Measurements from ENCODE around the gene CEP170.
"Not testable (repeated sequence)": the region's sequence is repeated elsewhere in the genome, so short reads cannot be mapped to it uniquely, and the experiment has no call there.

Gene CEP170

DNA sequence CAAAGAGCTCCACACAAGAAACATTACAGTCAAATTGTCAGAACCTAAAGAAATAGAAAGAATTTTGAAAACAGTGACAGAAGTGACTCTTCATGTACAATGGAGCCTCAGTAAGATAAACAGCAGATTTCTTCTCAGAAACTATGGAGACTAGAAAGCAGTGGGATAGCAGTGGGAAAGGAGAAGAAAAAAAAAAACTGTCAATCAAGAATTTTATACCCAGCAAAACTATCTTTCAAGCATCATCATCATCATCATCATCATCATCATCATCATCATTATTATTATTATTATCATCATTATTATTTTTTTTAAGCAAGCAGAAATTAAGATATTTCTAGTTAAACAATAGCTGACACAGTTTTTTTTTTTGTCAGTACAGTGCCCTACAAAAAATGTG, 24.2 kb downstream of the CEP170 start:
- DNase-seq, result no peak

DNA sequence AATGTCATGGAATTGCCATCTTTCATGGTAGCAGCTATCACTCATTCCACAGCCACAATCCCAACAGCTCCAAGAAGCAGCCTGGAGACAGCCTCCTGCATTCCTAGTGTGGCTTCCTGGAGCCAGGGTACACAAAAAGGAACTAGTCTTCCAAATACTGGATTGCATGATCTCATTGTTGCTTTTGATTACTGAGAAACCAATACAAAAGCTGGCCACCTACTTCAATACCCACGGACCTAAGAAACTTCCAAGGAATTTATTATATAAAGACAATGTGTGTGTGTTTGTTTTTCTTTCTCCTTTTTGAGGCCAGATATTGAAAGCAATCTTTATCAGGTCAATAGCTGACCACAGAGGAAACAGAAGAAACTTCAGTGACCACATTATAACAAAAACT, 25.6 kb downstream of the CEP170 start:
- DNase-seq, result no peak

- no peak for DNase-seq
Measured at GRCh38 chr1:243227622-243228021, 27.5 kb downstream of the CEP170 start.

DNA sequence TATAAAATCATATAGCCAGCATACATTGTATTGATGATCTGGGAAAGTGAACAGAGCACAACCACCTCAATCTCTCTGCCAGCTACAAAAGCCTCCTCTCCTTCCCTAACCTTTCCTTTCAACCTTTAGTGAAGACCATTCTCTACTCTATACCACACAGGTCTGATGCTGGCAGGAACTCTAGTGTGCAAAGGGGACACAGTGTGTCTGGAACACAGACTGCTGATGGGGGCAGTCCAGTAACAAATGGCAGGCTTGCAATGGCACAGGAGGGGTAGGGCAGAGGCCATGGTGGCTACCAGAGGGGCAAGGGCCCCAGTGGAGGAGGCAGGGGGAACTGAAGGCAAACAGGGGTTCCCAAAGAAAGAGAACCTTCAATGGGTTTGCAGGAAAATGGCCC, 37.0 kb downstream of the CEP170 start:
- DNase-seq, result no peak

- no peak for DNase-seq
Measured at GRCh38 chr1:243217349-243217748, 37.7 kb downstream of the CEP170 start.

DNA sequence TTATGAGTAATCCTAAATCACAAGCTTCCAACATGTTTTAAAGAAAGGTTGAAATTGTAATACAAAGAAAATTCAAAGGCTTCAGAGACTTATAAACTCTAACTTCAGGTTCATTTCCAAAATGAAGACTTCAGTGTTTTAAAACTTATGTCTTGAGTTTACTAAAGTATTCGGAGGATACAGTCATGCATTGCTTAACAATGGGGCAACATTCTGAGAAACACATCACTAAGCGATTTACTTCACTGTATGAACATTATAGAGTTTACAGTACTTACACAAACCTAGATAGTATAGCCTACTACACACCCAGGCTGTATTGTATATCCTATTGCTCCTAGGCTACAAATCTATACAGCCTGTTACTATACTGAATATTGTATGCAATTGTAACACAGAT, 38.3 kb downstream of the CEP170 start:
- no peak for DNase-seq

GRCh38 chr1:243215276-243215875, 39.7 kb downstream of the CEP170 start:
- not testable (repeated sequence) for DNase-seq

- DNase-seq, result no peak
Measured at GRCh38 chr1:243213045-243213787, 41.9 kb downstream of the CEP170 start.

DNA sequence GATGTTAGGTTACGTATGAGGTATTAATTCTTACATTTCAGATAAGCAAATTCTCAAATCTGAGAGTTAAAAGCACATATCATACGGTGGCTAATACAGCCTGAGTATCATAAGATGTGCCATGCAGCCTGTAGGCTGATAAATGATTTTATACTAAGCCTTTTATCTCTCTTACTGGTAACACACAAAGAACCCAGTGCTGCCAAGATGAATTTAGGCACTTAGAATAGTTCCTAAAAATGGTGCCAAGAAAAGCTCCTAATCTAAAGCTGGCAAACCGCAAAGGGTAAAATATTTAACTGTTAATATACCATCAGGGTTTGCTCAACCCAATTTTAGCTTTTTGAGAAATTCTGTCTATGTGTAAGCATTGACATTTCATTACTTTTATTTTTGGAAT, 43.1 kb downstream of the CEP170 start:
- DNase-seq, result not testable (repeated sequence)

DNA sequence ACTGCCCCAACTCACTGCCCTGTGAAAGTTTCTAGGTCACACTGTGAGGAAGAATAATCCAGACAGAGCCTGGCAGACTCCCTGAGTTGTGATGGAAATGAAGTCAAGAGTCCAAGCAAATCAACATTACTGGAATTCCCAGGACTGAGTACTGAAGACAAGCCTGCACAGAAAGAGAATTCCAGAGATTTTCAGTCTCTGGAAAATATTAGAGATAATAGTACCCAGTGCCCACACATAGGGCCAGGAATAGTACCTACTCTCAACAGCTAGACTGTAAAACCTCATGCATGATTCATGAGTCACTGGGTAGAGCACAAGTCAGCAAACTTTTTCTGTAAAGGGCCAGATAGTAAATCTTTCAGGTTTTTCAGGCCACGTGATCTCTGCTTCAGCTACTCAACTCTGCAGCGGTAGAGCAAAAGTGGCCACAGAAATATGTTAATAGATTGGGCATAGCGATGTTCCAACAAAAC, 50.0 kb downstream of the CEP170 start:
- not testable (repeated sequence) for DNase-seq

DNA sequence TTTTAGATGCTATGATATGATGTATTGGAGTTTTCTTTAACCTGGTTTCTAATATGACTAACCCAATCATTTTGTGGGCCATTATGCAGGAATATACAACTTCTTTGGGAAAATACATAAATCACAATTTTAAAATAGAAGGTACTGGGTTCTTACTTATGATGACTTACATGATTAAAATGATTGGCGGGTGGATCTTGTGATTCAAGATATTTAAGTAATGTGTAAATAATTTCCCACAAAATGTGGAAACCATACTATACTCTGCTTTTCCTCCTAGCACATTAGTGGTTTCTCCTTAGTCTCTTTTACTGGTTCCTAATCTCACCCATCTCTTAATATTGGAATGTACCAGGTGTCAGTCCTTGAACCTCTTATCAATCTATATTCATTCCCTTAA, 50.7 kb downstream of the CEP170 start:
- DNase-seq, result not testable (repeated sequence)

DNA sequence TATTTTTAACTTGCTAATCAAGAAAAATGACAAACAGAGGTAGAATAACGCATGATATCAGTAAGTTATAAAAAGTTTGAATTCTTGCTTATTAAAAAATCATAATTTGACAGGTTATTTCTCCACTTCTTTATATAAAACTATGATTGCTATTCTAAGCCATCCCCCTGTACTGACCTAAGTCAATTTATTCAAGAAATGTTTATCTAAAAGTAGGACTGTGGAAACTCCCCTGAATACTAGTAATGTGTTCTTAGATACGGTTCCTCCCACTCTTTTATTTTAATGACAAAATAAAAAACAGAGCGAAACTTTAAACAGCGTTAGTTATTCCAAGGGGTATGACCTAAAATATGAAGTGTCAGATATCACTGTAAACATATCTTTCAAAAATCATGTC, 51.9 kb downstream of the CEP170 start:
- not testable (repeated sequence) for DNase-seq

DNA sequence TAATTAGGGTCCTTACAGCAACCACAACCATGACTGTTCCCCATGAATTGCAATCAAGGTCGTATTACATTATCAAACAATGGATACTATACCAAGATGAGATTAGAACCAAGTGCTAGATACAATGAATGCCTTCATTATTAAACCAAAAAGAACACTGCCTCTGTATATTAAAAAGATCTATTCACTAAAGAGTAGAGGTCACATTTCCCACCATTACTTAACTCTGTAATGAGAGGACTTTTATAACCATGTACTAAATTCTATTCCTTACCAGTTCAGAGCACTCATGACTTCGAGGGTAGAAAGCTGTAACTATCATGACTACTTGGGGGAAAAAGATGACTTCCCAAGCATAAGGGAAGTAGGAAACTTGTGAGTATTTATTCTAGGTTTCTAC, 53.8 kb downstream of the CEP170 start:
- DNase-seq, result not testable (repeated sequence)

GRCh38 chr1:243197524-243197923, 57.6 kb downstream of the CEP170 start:
- DNase-seq, result not testable (repeated sequence)

- DNase-seq, result not testable (repeated sequence)
Measured at GRCh38 chr1:243193330-243193729, 61.8 kb downstream of the CEP170 start.

GRCh38 chr1:243186201-243186995, 68.7 kb downstream of the CEP170 start:
- DNase-seq, result not testable (repeated sequence)

DNA sequence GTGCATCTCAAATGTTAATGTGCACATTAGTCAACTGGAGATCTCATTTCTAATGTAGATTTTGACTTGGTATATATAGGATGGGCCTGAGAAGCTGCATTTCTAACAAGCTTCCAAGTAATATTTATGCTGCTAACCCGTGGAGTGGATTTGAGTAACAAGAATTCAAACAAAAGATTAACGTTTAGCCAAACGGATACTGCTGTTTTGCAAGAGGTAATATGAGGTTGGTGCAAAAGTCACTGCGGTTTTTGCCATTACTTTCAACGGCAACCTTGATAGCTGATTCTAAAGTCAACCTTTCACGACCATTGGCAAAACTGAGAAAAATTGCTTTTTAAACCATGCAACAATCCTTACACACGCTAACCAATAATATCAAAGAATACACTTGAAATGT, 70.3 kb downstream of the CEP170 start:
- not testable (repeated sequence) for DNase-seq

GRCh38 chr1:243183661-243184060, 71.4 kb downstream of the CEP170 start:
- DNase-seq, result not testable (repeated sequence)

- not testable (repeated sequence) for DNase-seq
Measured at GRCh38 chr1:243183176-243183575, 71.9 kb downstream of the CEP170 start.

DNA sequence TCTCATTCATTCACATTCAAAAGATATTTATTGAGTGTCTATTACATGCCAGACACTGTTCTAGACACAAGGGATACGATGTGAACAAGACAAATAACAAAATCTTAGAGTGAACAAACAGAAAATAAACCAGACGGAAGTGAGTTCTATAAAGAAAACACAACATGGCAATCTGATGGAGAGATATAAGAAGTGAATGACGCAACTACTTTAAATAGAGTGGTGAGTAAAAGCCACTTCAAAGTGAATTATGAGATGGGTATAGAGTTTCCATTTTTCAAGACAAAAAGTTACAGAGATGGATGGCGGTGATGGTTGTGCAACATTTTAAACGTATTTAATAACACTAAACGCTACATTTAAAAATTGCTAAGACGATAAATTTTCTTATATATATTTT, 75.4 kb downstream of the CEP170 start:
- no peak for DNase-seq

DNA sequence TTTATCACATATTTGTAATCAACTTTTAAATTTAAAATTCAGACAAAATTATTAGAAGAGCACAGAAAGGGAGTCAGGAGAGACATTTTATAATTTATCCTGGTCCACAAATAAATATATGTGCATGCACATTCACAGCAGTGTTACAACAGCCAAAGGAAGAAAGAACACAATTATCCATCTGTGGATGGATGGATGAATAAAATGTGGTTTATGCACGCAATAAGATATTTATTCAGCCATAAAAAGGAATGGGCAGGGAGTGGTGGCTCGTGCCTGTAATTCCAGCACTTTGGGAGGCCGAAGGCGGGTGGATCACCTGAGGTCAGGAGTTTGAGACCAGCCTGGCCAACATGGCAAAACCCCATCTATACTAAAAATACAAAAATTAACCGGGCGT, 77.3 kb downstream of the CEP170 start:
- not testable (repeated sequence) for DNase-seq

GRCh38 chr1:243173758-243174369, 81.2 kb downstream of the CEP170 start:
- not testable (repeated sequence) for DNase-seq

- not testable (repeated sequence) for DNase-seq
Measured at GRCh38 chr1:243164911-243165310, 90.2 kb downstream of the CEP170 start.

Measured in RPMI8226 (cell line).